Neutrophil (primary cell): Measurements from ENCODE around the gene KDM6A.
"Not testable (repeated sequence)": the region's sequence is repeated elsewhere in the genome, so short reads cannot be mapped to it uniquely, and the experiment has no call there.

ENCODE experiments used
- H3K27ac ChIP-seq: fragments of 200-600 bp; sonication (generic); 2 replicates; pipeline ENCODE4 v1.5.1; 2016; ENCODE audit warnings: mild to moderate bottlenecking, moderate library complexity
- H3K27me3 ChIP-seq: fragments of 200-600 bp; sonication (generic); 2 replicates; pipeline ENCODE4 v1.6.0; 2016; ENCODE audit warnings: mild to moderate bottlenecking
- H3K36me3 ChIP-seq: fragments of 200-600 bp; sonication (generic); 2 replicates; pipeline ENCODE4 v1.5.1; 2017
- H3K4me1 ChIP-seq, 2 experiments: fragments of 200-600 bp in 1 of 2; sonication (generic) in 1 of 2; 1 replicate in 1 of 2; 2 replicates in 1 of 2; pipeline versions ENCODE4 v1.5.1 to v1.6.1; 2013 to 2016; ENCODE audit warnings: low read depth in 1 of 2, low read length in 1 of 2, mild to moderate bottlenecking in 1 of 2, moderate library complexity in 1 of 2; ENCODE audit not compliant: control insufficient read depth in 1 of 2, insufficient read depth in 1 of 2
- H3K4me3 ChIP-seq, 2 experiments: fragments of 200-600 bp in 1 of 2; sonication (generic) in 1 of 2; 1 replicate in 1 of 2; 2 replicates in 1 of 2; pipeline ENCODE4 v1.5.1; 2013 to 2016; ENCODE audit warnings: low read depth in 1 of 2, low read length in 1 of 2, mild to moderate bottlenecking in 1 of 2, moderate library complexity in 1 of 2
- H3K9me3 ChIP-seq: fragments of 200-600 bp; sonication (generic); 2 replicates; pipeline ENCODE4 v1.5.1; 2016
- TF ChIP-seq, protein P1 (sequence below): fragments of 200-600 bp; sonication (generic); IDR thresholded peaks from 2 replicates; pipeline ENCODE4 v1.5.1; 2016; ENCODE audit warnings: antibody characterized with exemption

Gene KDM6A

DNA sequence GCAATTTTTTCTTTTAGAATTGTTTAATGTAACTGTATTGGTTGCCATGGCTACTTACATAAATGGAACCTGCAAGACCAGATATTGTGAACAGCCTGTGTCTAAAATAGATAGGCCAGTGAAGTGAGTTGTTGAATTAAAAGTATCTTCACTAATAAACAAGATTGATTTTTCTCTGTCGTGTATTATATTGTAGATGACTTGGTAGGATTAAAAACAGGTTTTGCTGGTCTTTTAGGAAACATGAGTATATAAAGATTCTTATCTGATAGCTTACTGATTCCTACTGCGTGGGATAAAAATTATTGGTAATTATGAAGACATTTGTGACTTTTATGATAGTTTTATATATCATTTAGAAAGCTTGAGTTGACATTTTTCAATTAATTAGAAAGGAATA is 162.1 kb downstream of the KDM6A start:
- Histone ChIP-seq H3K27ac (no peak overlapping the region), H3K27me3 (no peaks in the 10 kb centered on the region), H3K4me1 (peaks cover 8 to 16% of the 10 kb centered on the region in 2 experiments), H3K4me3 (no peak overlapping the region), H3K36me3 (no peaks in the 10 kb centered on the region), H3K9me3 (no peaks in the 10 kb centered on the region)
- TF ChIP-seq, protein P1, sequence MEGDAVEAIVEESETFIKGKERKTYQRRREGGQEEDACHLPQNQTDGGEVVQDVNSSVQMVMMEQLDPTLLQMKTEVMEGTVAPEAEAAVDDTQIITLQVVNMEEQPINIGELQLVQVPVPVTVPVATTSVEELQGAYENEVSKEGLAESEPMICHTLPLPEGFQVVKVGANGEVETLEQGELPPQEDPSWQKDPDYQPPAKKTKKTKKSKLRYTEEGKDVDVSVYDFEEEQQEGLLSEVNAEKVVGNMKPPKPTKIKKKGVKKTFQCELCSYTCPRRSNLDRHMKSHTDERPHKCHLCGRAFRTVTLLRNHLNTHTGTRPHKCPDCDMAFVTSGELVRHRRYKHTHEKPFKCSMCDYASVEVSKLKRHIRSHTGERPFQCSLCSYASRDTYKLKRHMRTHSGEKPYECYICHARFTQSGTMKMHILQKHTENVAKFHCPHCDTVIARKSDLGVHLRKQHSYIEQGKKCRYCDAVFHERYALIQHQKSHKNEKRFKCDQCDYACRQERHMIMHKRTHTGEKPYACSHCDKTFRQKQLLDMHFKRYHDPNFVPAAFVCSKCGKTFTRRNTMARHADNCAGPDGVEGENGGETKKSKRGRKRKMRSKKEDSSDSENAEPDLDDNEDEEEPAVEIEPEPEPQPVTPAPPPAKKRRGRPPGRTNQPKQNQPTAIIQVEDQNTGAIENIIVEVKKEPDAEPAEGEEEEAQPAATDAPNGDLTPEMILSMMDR = no peak

DNA sequence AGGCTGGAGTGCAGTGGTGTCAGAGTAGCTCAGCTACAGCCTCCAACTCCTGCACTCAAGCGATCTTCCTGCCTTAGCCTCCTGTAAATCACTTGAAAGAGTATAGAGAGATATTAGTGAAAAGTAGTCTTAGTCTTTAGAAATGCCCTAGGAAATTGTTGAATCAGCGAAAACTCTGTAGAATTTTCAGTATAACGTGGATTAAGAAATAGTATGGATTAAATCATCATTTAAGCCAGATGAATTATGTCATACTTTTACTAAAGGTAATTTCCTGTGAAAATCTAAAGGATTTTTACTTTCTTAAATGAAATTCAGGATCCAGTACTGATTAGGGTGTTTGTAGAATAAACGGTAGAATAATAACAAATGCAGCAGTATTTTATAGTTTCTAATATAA is 163.2 kb downstream of the KDM6A start:
- no peak overlapping the region for H3K4me3 ChIP-seq
- TF ChIP-seq, protein P1 = no peak
- no peaks in the 10 kb centered on the region for H3K27me3 ChIP-seq
- no peak overlapping the region for H3K27ac ChIP-seq
- H3K4me1 ChIP-seq = peaks cover 8 to 16% of the 10 kb centered on the region in 2 experiments
- H3K36me3 ChIP-seq = no peaks in the 10 kb centered on the region
- H3K9me3 ChIP-seq = no peaks in the 10 kb centered on the region

DNA sequence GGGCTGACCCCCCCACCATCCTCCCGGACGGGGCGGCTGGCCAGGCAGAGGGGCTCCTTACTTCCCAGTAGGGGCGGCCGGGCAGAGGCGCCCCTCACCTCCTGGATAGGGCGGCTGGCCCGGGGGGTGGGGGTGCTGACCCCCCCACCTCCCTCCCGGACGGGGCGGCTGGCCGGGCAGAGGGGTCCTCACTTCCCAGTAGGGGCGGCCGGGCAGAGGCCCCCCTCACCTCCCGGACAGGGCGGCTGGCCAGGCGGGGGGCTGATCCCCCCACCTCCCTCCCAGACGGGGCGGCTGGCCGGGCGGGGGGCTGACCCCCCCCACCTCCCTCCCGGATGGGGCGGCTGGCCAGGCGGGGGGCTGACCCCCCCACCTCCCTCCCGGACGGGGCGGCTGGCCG is 167.1 kb downstream of the KDM6A start:
- not testable (repeated sequence) for H3K36me3 ChIP-seq, H3K27me3 ChIP-seq, H3K27ac ChIP-seq, H3K9me3 ChIP-seq, H3K4me3 ChIP-seq
- H3K4me1 ChIP-seq = peaks cover 0 to 18% of the 10 kb centered on the region in 2 experiments

DNA sequence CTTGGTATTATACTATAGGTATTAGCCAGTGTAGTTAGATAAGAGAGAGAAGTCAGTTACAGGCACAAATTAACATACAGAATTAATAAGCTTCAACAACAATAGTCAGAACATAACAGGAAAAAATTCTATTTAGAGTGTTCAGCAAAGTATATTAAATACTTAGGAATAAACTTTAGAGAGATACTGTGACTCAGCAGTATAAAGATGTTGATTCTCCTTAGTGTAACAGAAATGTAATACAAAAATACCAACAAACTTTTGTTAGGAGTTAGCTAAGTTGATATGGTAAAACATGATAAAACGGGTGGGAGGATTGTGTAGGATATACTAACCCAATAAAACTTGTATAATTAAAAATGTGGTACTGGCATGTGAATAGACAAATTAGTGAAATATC is 173.4 kb downstream of the KDM6A start:
- Histone ChIP-seq H3K4me1 (peaks cover 0 to 18% of the 10 kb centered on the region in 2 experiments), H3K27ac (no peak overlapping the region), H3K9me3 (no peaks in the 10 kb centered on the region), H3K27me3 (no peaks in the 10 kb centered on the region), H3K4me3 (no peak overlapping the region), H3K36me3 (no peaks in the 10 kb centered on the region)
- TF ChIP-seq, protein P1 = no peak

DNA sequence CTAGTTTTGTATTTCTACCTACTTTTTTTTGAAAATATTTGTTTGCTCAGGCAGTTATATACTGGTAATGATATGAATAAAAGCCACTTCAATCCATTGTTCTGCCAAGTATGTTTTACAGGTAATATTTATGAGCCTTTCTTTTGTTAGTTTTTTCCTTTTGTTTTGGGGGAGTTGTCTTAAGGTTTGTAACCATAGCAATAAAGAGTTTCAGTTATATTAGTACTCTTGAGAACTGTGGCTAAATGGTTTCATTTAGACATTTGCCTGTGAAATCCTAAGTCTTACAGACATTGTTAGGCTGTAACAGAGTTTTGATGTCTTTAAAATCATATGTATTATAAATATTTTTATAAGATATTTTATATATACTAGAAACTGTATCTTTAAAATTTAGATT is 177.6 kb downstream of the KDM6A start:
- Histone ChIP-seq H3K4me1 (no peaks in the 10 kb centered on the region), H3K36me3 (peaks cover 6% of the 10 kb centered on the region), H3K4me3 (no peak overlapping the region), H3K27ac (no peak overlapping the region), H3K27me3 (no peaks in the 10 kb centered on the region), H3K9me3 (no peaks in the 10 kb centered on the region)
- TF ChIP-seq, protein P1 = no peak

DNA sequence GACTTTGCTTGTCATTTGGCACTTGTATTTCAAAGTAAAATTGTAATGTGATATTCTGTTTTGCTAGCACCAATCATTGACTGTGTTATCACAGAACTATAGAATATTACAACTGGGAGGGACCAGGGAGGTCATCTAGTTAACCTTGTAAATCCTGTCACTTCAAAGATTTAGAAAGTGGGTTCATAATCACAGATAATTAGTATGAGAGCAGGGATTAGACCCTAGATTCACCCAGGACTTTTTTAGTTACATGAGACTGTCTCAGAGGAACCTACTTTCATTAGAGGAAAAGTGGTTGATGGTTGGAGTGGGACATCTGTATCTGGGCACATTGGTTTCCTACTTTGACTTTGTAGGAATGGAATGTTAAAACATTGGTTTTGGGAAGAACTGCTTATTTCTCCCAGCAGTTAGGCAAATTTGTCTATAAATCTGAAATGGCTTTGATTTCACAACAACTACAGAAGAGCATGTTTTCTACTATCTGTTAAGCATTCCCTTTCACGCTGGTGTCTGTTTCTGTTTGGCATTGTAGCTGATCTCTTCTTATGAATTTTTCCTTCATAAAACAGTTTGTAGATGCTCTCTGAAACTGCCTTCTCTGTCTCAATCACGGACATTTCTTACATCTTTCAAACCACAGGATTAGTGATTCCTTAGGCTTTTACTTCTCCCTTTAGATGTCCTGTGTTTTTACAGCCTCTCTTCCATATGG is 183.6 kb downstream of the KDM6A start:
- H3K36me3 ChIP-seq = peaks cover 14% of the 10 kb centered on the region
- H3K4me3 ChIP-seq = no peak overlapping the region
- H3K27ac ChIP-seq = no peak overlapping the region
- H3K4me1 ChIP-seq = no peaks in the 10 kb centered on the region
- H3K9me3 ChIP-seq = no peaks in the 10 kb centered on the region
- H3K27me3 ChIP-seq = no peaks in the 10 kb centered on the region
- TF ChIP-seq, protein P1 = no peak

DNA sequence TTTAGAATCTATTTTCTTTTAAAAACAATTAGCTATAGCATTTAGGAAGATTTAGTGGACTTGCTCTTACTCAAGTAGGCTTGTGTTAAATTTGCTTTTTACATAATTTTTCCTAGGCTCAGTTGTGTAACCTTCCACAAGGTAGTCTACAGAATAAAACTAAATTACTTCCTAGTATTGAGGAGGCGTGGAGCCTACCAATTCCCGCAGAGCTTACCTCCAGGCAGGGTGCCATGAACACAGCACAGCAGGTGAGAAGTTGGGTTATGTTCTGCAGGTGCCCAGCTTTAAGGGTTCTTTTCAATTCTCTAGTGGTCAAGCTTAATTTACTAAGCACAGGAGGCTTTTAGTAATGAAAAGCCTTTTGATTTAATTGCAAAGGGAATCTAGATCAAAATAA is 186.9 kb downstream of the KDM6A start:
- not testable (repeated sequence) for H3K9me3 ChIP-seq, H3K27me3 ChIP-seq, H3K4me3 ChIP-seq, H3K27ac ChIP-seq, H3K4me1 ChIP-seq
- H3K36me3 ChIP-seq = peaks cover 26% of the 10 kb centered on the region
